ENCODE measurements around the gene STPG3.

The STPG3 gene

GRCh38 chr9:137247135-137247915, 3.8 kb upstream of the STPG3 start:
- no peak for DNase-seq (ENCODE audit: extremely low read depth, low read depth)
- TF ChIP-seq, protein P1, sequence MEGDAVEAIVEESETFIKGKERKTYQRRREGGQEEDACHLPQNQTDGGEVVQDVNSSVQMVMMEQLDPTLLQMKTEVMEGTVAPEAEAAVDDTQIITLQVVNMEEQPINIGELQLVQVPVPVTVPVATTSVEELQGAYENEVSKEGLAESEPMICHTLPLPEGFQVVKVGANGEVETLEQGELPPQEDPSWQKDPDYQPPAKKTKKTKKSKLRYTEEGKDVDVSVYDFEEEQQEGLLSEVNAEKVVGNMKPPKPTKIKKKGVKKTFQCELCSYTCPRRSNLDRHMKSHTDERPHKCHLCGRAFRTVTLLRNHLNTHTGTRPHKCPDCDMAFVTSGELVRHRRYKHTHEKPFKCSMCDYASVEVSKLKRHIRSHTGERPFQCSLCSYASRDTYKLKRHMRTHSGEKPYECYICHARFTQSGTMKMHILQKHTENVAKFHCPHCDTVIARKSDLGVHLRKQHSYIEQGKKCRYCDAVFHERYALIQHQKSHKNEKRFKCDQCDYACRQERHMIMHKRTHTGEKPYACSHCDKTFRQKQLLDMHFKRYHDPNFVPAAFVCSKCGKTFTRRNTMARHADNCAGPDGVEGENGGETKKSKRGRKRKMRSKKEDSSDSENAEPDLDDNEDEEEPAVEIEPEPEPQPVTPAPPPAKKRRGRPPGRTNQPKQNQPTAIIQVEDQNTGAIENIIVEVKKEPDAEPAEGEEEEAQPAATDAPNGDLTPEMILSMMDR (IDR thresholded peaks at IDR 0.05; ENCODE audit: low read depth, low read length) = no peak

GRCh38 chr9:137247916-137248175, 3.2 kb upstream of the STPG3 start:
- TF ChIP-seq, protein P1 (IDR thresholded peaks at IDR 0.05; ENCODE audit: low read depth, low read length) = no peak
- DNase-seq (ENCODE audit: extremely low read depth, low read depth) = no peak

DNA sequence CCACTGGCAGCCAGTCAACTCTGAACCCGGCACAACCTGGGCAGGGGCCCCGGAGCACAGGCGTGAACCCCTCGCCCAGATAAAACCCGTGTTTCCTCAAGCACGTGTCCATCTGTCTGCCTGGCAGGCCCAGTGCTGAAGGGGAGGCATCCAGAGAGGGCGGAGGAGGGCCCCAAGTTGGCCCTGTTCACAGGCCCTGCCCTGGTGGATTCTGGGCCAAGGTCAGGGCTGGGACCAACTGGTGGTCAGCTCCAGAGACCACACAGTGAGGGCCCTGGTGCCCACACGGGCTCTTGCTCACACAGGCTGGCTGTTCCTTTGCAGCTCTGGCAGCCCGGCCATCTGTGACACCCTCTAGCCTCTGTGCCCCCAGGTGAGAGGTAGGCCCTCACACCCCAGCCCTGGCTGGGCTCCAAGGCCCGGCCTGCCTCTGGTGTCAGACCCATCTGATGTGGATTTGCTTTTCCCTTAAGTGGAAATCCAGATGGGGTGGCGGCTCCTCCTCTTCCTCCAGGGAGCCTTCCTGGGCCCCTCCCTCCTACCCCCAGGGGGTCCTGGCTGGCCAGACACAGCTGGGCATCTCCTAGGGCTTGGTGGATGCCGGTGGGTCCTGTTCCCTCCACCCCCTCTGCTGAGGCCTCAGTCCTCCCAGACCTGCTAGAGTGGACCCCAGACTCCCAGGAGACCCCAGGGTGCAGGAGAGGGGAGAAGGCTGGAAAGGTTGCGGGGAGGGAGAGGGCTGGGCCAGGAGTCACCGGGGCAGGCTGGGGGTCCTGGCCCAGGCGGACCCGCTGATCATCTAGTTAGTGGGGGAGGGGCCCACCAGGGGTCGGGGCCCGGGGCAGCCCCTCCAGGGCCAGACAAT, 525 bp upstream of the STPG3 start:
- TF ChIP-seq, protein P1 (IDR thresholded peaks at IDR 0.05; ENCODE audit: low read depth, low read length) = no peak
- no peak for DNase-seq (ENCODE audit: extremely low read depth, low read depth)

DNA sequence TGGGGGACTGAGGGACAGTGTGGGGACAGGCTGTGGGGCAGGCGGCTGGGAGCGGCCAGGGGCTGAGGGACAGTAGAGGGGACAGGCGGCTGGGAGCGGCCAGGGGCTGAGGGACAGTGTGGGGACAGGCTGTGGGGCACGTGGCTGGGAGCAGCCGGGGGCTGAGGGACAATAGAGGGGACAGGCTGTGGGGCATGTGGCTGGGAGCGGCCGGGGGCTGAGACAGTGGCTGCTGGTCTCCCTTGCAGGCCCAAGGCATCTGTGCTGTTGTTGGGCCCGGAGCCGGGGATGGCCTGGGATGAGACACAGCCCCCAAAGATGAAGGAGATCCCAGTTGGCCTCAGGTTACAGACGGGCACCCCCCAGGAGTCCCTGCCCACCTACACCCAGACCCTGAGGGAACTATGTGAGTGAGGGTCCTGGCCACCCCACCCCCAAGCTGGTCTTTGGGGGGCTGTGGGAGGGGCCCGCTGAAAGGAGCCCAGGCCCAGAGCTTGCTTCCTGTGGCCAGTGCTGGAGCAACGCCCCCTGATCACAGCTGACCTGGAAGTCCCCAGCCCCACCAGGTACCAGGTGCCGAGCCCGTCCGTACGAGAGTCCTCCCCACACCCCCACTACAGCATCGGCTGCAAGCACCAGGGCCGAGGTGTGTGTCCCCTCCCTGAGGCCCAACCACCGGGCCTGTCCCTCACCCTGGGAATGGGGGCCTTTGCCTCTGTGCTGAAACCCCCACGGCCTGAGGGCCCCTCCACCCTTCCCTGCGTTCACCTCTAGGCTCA, 593 bp downstream of the STPG3 start:
- no peak for DNase-seq (ENCODE audit: extremely low read depth, low read depth)
- TF ChIP-seq, protein P1 (IDR thresholded peaks at IDR 0.05; ENCODE audit: low read depth, low read length) = no peak

DNA sequence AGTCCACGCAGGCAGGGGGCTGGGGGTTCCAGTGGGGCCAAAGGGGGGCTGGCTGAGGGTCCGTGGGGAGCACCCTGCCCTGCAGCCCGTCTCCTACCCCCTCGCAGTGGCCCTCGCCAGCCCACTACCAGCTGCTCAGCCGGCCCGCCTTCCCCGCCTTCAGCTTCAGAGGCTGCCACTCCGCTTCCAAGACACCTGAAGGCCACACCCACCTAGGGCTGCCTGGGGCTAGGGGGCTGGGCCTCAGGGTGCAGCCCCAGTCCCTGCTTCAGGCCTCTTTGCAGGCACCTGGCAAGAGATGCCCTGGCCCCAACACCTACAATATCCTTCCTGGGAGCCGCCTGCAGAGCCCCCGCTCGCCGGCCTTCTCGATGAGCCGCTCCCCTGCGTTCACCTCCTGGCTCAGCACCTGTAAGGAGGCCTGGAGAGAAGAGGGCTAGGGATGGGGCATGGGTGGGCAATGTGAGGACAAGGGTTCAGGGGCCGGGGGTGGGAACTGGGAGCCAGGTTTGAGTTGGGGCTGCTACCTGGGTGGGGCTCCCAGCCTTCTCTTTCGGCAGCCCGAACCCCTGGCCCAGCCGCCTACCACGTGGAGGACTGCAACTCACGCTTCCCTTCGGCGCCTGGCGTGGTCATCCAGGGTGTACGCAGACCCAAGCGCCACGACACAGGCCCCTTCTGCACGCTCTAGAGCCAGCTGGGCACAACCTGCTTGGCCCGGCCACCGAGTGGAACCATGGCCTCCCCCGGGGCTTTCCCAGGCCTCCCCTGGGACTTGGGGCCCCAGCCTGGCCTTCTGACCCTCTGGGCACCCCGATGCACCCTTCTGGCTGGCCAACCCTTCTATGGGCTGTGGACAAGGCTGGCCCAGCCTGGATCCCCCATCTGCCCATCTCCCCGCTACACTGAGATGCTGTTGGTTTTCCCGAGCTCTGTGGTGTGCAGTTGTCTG, 1.7 kb downstream of the STPG3 start:
- TF ChIP-seq, protein P1 (IDR thresholded peaks at IDR 0.05; ENCODE audit: low read depth, low read length) = no peak
- DNase-seq (ENCODE audit: extremely low read depth, low read depth) = no peak

DNA sequence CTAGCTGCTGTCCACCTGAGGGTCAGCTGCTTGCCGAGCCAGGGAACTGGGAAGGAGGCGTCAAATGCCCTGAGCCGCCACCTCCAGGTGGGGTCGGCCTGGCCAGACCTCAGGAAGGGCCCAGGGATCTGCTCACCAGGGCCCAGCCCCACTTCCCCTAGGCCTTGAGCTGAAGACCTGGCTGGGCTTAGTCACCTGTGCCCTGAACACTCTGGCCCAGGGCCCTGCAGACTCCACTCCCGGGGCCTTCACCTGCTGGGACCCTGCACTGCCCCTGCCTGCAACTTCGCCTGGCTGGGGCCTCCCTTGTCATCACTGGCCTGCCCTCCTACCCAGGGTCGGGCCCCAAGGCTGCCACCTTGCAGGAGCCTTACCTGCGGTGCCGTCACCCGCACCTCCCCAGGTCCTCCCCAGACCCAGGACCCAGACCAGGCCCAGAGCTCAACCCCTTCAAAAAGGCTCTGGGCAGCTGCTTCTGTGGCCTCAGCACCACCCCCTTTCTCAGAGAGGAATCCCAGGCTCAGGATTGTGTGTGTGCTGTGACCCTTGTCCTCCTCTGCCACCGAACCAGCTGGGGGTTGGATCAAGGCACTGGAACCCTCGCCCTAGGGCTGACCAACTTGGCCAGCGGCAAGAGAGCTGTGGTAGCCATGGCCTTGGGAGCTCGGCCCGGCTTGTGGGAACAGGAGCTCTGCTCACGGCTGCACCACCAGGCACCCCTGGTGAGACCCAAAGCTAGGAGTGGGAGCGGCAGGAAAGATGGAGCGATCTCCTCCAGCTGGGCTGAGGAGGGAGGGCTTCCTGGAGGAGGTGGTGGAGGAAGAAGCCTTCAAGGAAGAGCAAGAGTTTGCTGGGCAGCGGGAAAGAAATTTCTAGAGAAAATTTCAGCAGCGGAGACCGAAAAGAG, 2.9 kb downstream of the STPG3 start:
- DNase-seq (ENCODE audit: extremely low read depth, low read depth) = no peak
- TF ChIP-seq, protein P1 (IDR thresholded peaks at IDR 0.05; ENCODE audit: low read depth, low read length) = no peak

All from AG09319 (cell line).